PFSK-1 (cell line): ENCODE results near the gene HM13.

ENCODE experiments used
- FOXP2 ChIP-seq: optimal IDR thresholded peaks from 2 replicates; pipeline ENCODE3; 2011; ENCODE audit warnings: borderline replicate concordance, control low read depth, inconsistent platforms; ENCODE audit not compliant: insufficient read depth; ENCODE audit errors: extremely low read length, extremely low read depth
- POLR2AphosphoS5 ChIP-seq: IDR thresholded peaks from 2 replicates; pipeline ENCODE4 v1.6.1; 2012; ENCODE audit warnings: low read depth, mild to moderate bottlenecking, control low read depth, low read length, moderate library complexity
- SIN3A ChIP-seq: IDR thresholded peaks from 2 replicates; pipeline ENCODE4 v1.6.1; 2012; ENCODE audit warnings: mild to moderate bottlenecking, low read length, moderate library complexity, borderline replicate concordance; ENCODE audit not compliant: insufficient read depth
- TAF1 ChIP-seq: IDR thresholded peaks from 2 replicates; pipeline ENCODE4 v1.6.1; 2012; ENCODE audit warnings: low read length, control low read depth, borderline replicate concordance; ENCODE audit not compliant: insufficient read depth
- TF ChIP-seq, protein P1 (sequence below), 2 experiments: IDR thresholded peaks; 2 replicates each; pipeline versions ENCODE4 v1.6.1 to v1.8.0; 2011 to 2012; ENCODE audit warnings: low read depth in 2 of 2, low read length in 2 of 2, control low read depth in 1 of 2, inconsistent platforms in 1 of 2, mild to moderate bottlenecking in 1 of 2, moderate library complexity in 1 of 2; ENCODE audit not compliant: insufficient read depth in 1 of 2

Gene HM13

GRCh38 chr20:31587545-31588389 is 73.5 kb downstream of the HM13 start:
- TF ChIP-seq, protein P1, sequence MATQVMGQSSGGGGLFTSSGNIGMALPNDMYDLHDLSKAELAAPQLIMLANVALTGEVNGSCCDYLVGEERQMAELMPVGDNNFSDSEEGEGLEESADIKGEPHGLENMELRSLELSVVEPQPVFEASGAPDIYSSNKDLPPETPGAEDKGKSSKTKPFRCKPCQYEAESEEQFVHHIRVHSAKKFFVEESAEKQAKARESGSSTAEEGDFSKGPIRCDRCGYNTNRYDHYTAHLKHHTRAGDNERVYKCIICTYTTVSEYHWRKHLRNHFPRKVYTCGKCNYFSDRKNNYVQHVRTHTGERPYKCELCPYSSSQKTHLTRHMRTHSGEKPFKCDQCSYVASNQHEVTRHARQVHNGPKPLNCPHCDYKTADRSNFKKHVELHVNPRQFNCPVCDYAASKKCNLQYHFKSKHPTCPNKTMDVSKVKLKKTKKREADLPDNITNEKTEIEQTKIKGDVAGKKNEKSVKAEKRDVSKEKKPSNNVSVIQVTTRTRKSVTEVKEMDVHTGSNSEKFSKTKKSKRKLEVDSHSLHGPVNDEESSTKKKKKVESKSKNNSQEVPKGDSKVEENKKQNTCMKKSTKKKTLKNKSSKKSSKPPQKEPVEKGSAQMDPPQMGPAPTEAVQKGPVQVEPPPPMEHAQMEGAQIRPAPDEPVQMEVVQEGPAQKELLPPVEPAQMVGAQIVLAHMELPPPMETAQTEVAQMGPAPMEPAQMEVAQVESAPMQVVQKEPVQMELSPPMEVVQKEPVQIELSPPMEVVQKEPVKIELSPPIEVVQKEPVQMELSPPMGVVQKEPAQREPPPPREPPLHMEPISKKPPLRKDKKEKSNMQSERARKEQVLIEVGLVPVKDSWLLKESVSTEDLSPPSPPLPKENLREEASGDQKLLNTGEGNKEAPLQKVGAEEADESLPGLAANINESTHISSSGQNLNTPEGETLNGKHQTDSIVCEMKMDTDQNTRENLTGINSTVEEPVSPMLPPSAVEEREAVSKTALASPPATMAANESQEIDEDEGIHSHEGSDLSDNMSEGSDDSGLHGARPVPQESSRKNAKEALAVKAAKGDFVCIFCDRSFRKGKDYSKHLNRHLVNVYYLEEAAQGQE (IDR thresholded peaks at IDR 0.05; ENCODE audit: insufficient read depth in 1 of 2, low read depth in 2 of 2, low read length in 2 of 2) = no peak
- no peak for TF ChIP-seq SIN3A
- TF ChIP-seq POLR2AphosphoS5 = no peak
- TF ChIP-seq TAF1 = no peak
- no peak for TF ChIP-seq FOXP2

GRCh38 chr20:31590717-31591225 is 76.5 kb downstream of the HM13 start:
- TF ChIP-seq, protein P1 (IDR thresholded peaks at IDR 0.05; ENCODE audit: insufficient read depth in 1 of 2, low read depth in 2 of 2, low read length in 2 of 2) = no peak
- no peak for TF ChIP-seq FOXP2
- no peak for TF ChIP-seq TAF1
- no peak for TF ChIP-seq POLR2AphosphoS5

DNA sequence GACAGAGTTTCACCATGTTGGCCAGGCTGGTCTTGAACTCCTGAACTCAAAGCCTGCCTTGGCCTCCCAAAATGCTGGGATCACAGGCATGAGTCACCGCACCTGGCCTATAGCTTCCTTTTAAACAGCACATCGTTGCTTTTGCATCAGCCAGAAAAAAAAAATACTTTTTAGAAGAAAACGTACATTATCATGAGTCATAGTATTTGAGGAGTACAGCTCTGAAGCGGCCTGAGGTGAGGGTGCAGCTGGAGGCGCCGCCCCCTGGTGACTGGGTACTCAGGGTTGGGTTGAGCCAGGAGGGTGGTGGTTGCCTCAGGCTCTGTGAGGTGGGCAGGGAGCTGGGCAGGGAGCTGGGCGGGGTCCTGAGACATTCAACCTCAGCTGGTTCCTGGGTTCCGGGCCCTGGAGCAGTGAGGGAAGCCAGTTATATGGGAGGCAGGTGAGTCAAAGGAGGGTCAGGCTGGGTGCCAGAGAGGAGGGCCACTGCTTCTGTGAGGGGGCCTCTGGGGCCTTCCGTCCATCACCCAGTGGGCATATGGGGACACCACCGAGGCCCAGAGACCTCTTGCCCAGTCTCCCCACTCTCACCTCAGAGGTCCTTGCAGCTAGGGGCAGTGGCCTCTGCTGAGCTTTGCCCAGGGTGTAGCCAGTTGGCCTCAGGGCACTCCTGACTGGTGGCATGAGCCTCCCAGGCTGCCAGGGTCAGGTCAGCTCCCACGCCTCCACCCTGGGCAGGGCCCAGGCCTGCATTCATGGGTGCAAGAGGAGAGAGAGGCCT is 79.2 kb downstream of the HM13 start:
- TF ChIP-seq TAF1 = no peak
- TF ChIP-seq, protein P1 (IDR thresholded peaks at IDR 0.05; ENCODE audit: insufficient read depth in 1 of 2, low read depth in 2 of 2, low read length in 2 of 2) = no peak
- TF ChIP-seq SIN3A = no peak
- no peak for TF ChIP-seq FOXP2
- TF ChIP-seq POLR2AphosphoS5 = no peak

GRCh38 chr20:31594002-31594557 is 79.8 kb downstream of the HM13 start:
- TF ChIP-seq TAF1 (no peak), SIN3A (no peak), FOXP2 (no peak), POLR2AphosphoS5 (no peak)
- TF ChIP-seq, protein P1 (IDR thresholded peaks at IDR 0.05; ENCODE audit: insufficient read depth in 1 of 2, low read depth in 2 of 2, low read length in 2 of 2) = no peak
